NK-92 (cell line): ENCODE measurements around the gene TTC12.
"Not testable (repeated sequence)": the region's sequence is repeated elsewhere in the genome, so short reads cannot be mapped to it uniquely, and the experiment has no call there.

Experiments
- DNase-seq: peaks from one replicate; lab custom pipeline; 2025; ENCODE audit not compliant: unreplicated experiment; lab: John Stamatoyannopoulos, UW

The TTC12 gene

GRCh38 chr11:113286009-113286408 is 28.4 kb upstream of the TTC12 start:
- no peak for DNase-seq

- no peak for DNase-seq
These were observed 27.6 kb upstream of the TTC12 start for GRCh38 chr11:113286509-113287497.

GRCh38 chr11:113287801-113288200 is 26.6 kb upstream of the TTC12 start:
- no peak for DNase-seq

- DNase-seq, result no peak
These were observed 26.0 kb upstream of the TTC12 start for GRCh38 chr11:113288286-113288863.

- no peak for DNase-seq
These were observed 24.8 kb upstream of the TTC12 start for GRCh38 chr11:113289431-113290187.

- no peak for DNase-seq
These were observed 20.4 kb upstream of the TTC12 start for GRCh38 chr11:113293936-113294335.

- no peak for DNase-seq
These were observed 18.4 kb upstream of the TTC12 start for GRCh38 chr11:113295993-113296392.

GRCh38 chr11:113296447-113297205 is 17.8 kb upstream of the TTC12 start:
- no peak for DNase-seq

GRCh38 chr11:113298496-113298895 is 15.9 kb upstream of the TTC12 start:
- not testable (repeated sequence) for DNase-seq

- no peak for DNase-seq
These were observed 9.5 kb upstream of the TTC12 start for GRCh38 chr11:113304916-113305315.

GRCh38 chr11:113305440-113306336 is 8.7 kb upstream of the TTC12 start:
- no peak for DNase-seq

GRCh38 chr11:113308601-113309000 is 5.8 kb upstream of the TTC12 start:
- no peak for DNase-seq

- no peak for DNase-seq
These were observed 2.8 kb upstream of the TTC12 start for GRCh38 chr11:113311536-113311935.

GRCh38 chr11:113313601-113314000 is 782 bp upstream of the TTC12 start:
- no peak for DNase-seq

GRCh38 chr11:113314065-113314388 is 356 bp upstream of the TTC12 start:
- DNase-seq, result no peak

- DNase-seq, result no peak
These were observed 1.4 kb downstream of the TTC12 start for GRCh38 chr11:113315811-113316210.

- no peak for DNase-seq
These were observed 1.9 kb downstream of the TTC12 start for GRCh38 chr11:113316256-113316655.

- DNase-seq, result no peak
These were observed 3.0 kb downstream of the TTC12 start for GRCh38 chr11:113317339-113317738.

GRCh38 chr11:113319085-113319484 is 4.7 kb downstream of the TTC12 start:
- no peak for DNase-seq

- DNase-seq, result no peak
These were observed 7.8 kb downstream of the TTC12 start for GRCh38 chr11:113322158-113322557.
